Activated naive CD8-positive, alpha-beta T cell treated with anti-CD3 and anti-CD28 coated beads, Interleukin-2, amount 50 U/mL, for 16 hours (primary cell): ENCODE data around the gene SLC43A3.

Source experiments
- DNase-seq: peaks from one replicate; pipeline ENCODE4 v3.0.0-alpha.2; 2020; ENCODE audit warnings: low read depth, low spot score

Gene SLC43A3

DNA sequence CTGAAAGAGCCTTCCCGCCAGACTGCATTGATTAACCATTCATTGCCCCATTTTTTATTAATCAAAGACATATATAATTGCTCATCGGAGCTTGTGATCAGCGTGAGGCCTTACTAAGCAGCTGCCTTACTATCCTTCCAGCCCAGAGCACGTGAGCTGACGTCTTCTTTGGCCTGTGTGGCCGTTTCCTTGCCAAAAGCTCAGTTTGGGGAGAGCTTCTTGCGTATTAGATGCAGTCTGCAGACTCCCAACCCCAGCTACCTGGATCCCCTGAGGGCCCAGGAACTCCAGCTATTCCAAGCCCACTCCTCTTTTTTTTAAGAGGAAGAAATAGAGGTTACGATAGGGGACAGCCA, 784 bp upstream of the SLC43A3 start:
- DNase-seq: no peak

- no peak for DNase-seq
Observed at GRCh38 chr11:57426439-57426928, 437 bp downstream of the SLC43A3 start.

DNA sequence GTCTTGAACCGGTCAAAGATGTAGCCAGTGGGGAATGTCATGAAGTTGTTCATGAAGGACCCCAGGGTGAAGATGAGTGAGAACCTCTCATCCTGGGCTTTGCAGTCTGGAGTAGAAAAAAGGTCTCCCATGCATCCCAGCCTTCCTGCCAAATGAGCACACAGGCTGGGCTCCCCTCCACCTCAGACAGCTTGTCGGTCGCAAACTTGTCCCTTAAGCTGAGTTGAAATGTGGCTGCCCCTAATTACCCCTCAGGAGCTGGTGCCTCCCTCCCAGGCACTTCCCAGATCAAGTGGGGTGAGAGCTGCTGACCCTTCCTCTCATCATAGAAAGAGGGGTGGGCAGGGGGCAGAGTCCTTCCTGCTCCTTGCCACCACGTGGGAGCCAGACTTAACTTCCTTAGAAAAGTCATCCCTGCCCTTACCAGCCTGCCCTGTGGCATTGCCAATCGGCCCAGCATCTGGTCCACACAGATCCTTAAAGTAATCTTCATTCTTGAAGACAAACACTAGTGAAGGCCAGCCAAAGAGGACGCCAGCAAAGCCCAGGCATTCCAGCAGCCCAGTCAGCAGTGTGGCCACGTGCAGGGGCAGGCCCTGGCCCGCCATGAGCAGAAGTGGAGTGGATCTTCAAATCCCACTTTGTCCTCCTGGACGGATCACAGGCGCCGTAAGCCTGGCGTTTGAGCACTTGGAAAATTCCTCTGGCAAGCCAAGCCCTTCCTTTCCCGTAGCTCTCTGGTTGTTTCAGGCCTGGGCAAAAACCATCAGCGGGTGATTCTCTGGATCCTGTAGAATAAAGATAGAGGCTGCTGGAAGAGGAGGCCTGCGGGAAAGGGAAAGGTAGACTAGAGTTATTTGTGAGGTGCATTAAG, 1.1 kb downstream of the SLC43A3 start:
- no peak for DNase-seq

DNA sequence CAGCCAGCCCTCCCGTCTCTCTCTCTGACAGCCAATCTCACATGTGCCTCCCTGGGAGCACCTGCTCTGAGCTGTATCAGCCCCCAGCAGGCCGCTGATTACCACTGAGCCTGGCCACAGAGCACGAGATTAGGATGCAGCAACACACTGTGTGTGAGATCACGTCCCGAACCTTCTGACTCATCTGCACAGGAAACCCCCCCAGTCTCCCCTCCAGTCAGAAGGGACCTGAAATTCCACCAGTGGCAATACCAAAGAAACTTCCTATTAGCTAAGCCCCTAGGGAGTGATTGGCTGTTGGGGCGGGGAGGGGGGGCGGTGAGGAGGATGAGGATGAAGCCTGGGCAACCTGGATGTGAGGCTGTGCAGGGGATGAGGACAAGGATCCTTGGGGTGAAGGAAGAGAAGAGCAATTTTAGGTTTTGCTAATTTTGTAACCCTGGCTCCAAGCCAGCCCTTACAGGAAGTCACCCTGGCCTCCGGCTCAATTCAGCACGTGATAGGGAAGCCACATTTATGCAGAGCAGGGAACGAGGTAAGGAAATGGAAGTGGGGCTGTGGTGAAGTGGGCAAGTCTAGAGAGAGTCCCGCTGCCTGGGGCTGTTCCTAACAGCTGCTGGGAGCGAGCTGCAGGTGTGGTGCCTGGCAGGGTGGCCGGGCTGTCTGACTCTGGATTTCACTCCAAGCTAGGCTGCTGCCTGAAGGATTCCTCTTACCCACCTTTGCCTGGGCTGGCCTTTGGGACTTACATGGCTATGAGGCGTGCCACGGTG, 1.9 kb downstream of the SLC43A3 start:
- DNase-seq: peak; percentile 71

DNA sequence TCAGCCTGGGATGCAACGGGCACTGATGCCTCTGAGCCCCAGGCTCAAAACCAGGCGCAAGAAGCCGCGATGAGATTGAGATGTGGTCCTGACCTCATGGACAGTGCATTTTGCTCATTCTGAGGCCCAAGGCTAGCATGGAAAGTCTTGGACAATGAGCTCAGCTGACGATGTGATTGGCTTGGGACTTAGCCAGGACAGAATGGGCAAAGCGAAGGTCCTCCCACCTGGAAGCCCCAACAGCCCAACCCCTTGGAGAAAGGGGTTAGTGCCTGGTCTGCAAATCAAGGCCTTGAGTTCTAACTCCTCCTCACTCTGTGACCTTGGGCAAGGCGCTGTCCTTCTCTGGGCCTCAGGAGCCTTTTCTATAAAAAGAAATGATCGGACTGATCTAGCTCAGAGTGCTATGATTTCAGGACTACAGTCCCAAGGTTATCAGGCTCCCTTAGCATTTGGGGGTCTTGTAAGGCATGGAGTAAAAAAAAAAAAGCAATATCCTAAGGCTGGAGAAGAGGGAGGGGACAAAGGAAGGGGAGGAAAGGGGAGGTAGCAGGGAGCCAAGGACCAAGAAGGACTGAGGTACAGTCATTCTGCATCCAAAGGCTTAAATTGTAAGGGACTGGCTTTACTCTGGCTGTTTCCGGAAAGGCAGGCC, 2.7 kb downstream of the SLC43A3 start:
- DNase-seq: no peak

- no peak for DNase-seq
Observed at GRCh38 chr11:57422669-57423068, 4.3 kb downstream of the SLC43A3 start.

GRCh38 chr11:57421805-57422204, 5.1 kb downstream of the SLC43A3 start:
- no peak for DNase-seq

GRCh38 chr11:57421066-57421465, 5.9 kb downstream of the SLC43A3 start:
- DNase-seq: no peak

- DNase-seq: no peak
Observed at GRCh38 chr11:57419146-57419545, 7.8 kb downstream of the SLC43A3 start.

DNA sequence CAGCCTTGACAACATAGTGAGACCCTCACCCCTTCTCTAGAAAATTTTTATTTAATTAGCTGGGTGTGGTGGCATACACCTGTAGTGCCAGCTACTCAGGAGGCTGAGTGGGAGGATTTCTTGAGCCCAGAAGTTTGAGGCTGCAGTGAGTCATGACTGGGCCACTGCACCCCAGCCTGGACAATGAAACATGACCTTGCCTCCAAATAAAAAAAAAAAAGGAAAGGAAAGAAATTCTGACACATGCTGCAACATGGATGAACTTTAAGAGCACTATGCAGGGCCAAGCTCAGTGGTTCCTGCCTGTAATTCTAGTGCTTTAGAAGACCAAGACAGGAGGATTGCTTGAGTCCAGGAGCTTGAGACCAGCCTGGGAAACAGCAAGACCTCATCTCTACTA, 8.8 kb downstream of the SLC43A3 start:
- DNase-seq: no peak

GRCh38 chr11:57417056-57417455, 9.9 kb downstream of the SLC43A3 start:
- no peak for DNase-seq

DNA sequence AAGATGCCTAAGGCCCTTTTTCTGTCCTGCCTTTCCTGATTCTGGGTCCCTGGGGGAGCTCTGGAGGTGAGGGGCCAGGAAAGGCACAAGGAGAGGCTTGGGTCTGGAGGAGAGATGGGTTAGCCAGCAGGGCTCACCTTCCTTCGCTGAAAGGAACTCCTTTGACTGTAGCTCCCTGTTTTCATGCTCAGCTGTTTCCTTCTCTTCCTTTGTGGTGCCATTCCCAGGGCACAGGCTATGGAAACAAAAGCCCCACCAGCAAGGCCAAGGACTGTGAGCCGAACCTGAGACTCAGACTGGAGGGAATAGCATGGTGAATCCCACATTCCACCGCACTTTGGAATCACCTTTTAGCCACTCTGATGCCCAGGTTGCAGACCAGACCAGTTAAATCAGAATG, 10.5 kb downstream of the SLC43A3 start:
- no peak for DNase-seq

- no peak for DNase-seq
Observed at GRCh38 chr11:57414612-57415212, 12.2 kb downstream of the SLC43A3 start.

DNA sequence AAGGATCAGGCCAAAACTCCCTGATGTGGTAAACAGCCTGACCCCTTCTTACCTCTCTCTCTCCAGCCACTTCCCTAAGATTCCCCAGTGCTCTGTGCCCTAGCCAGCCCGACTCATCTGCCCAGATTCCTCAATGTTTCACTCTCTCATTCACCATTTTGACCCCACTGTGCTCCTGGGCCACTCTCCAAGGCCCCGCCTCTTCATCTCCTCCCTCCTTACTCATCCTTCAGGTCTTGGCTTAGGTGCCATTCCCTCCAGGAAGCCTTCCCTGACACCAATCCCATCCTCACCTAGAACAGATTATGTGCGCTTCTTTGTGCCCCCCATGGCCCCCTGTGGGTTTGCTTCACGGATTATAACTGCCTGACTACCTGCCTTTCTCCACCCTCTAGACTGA, 13.2 kb downstream of the SLC43A3 start:
- DNase-seq: no peak

DNA sequence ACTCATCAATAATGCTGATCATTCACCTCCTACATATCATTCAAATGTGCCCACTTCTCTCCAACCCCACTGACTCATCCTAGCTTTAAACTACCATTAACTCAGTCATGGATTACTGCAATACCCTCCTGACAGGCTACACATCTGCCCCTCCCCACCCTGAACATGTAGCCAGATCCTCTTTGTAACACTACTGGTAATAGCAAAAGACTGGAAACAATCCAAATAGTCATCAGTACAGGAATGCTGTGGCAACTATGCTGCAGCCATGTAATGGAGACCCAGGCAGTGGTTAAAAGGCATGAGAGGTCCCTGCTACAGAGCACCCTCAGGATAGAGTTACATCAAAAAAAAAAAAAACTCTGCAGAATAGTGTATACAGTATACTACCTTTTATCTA, 16.6 kb downstream of the SLC43A3 start:
- DNase-seq: no peak

GRCh38 chr11:57409321-57410100, 17.4 kb downstream of the SLC43A3 start:
- DNase-seq: no peak

DNA sequence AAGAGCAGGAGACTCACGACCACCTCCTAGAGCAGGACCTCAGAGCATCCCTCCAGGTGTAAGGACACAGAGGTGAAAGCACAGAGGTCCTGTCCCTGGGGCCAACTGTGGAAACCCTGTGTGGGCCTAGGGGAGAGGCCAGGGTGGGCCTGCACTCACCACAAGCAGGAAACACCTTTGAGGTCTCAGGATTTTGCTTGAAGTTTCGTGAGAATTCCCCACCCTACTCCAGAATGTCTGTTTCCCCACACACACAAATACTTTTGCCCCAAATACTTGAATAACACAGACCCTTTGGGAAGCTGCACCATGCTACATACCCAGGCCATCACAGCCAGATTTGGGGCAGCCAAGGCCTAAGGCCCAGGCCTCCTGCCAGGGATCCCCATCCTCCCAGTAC, 18.1 kb downstream of the SLC43A3 start:
- DNase-seq: no peak

GRCh38 chr11:57407941-57408475, 18.9 kb downstream of the SLC43A3 start:
- no peak for DNase-seq

- no peak for DNase-seq
Observed at GRCh38 chr11:57407010-57407920, 19.7 kb downstream of the SLC43A3 start.
